Panc1 (cell line): ENCODE data around the gene DCXR. TPM values are rescaled to one million over a fixed set of nuclear protein-coding genes. Genes with fewer than 3 reads are reported as not detected.

ENCODE experiments used
- ATAC-seq: fragments of 200-7000 bp; cut with Tn5 transposase; 2 replicates; pipeline ENCODE4 v1.9.1; 2020; ENCODE audit warnings: mild to moderate bottlenecking, moderate library complexity
- BruUV-seq: library from RNA; stranded (reverse); fragments of 400-500 nt; replicated peaks from 2 replicates; lab custom pipeline; 2021; lab: Mats Ljungman, UMichigan
- CTCF ChIA-PET: fragments of 300-600 bp; sonication (Branson Sonifier 250); formaldehyde crosslinking; loops from one replicate; lab custom pipeline; 2022; ENCODE audit warnings: antibody characterized with exemption; lab: Charles Lee
- POLR2A ChIA-PET: fragments of 300-600 bp; sonication (Branson Sonifier 250); formaldehyde crosslinking; loops from one replicate; lab custom pipeline; 2022; ENCODE audit warnings: antibody characterized with exemption; lab: Charles Lee
- DNase-seq: peaks from one replicate; pipeline ENCODE4 v3.0.0-alpha.2; 2010; ENCODE audit warnings: low read depth, low spot score
- H3K27ac ChIP-seq: 2 replicates; pipeline ENCODE4 v1.5.1; 2011; ENCODE audit warnings: mild to moderate bottlenecking, low read length, inconsistent platforms
- H3K27me3 ChIP-seq: fragments of 200-500 bp; sonication (Bioruptor generic); 2 replicates; pipeline ENCODE4 v1.6.0; 2014; ENCODE audit warnings: low read length, inconsistent platforms; ENCODE audit not compliant: control insufficient read depth, insufficient read depth
- H3K36me3 ChIP-seq: fragments of 200-500 bp; sonication (Bioruptor generic); 2 replicates; pipeline ENCODE4 v1.5.1; 2014; ENCODE audit warnings: inconsistent platforms, mild to moderate bottlenecking, low read length, moderate library complexity; ENCODE audit not compliant: control insufficient read depth, insufficient read depth
- H3K4me1 ChIP-seq: 2 replicates; pipeline ENCODE4 v1.5.1; 2011; ENCODE audit warnings: inconsistent platforms, mild to moderate bottlenecking, low read length, moderate library complexity; ENCODE audit not compliant: control insufficient read depth, insufficient read depth
- H3K4me3 ChIP-seq, 2 experiments: 2 replicates each; pipeline ENCODE4 v1.5.1; 2011 to 2012; ENCODE audit warnings: low read depth in 2 of 2, low read length in 2 of 2, mild to moderate bottlenecking in 2 of 2, inconsistent platforms in 1 of 2, moderate library complexity in 1 of 2
- H3K9me3 ChIP-seq: fragments of 200-500 bp; sonication (Bioruptor generic); 2 replicates; pipeline ENCODE4 v1.5.1; 2014; ENCODE audit warnings: low read depth, mild to moderate bottlenecking, inconsistent platforms, low read length, moderate library complexity; ENCODE audit not compliant: control insufficient read depth, insufficient read depth
- POLR2AphosphoS5 ChIP-seq: IDR thresholded peaks from 2 replicates; pipeline ENCODE4 v1.6.1; 2012; ENCODE audit warnings: mild to moderate bottlenecking, low read depth, low read length, moderate library complexity
- SIN3A ChIP-seq: IDR thresholded peaks from 2 replicates; pipeline ENCODE4 v1.6.1; 2012; ENCODE audit warnings: low read depth, mild to moderate bottlenecking, low read length, moderate library complexity, borderline replicate concordance; ENCODE audit not compliant: insufficient read depth
- TCF7L2 ChIP-seq: IDR thresholded peaks from 2 replicates; pipeline ENCODE4 v1.6.1; 2011; ENCODE audit warnings: mild to moderate bottlenecking, low read depth, low read length, inconsistent platforms
- in situ Hi-C: cut with HindIII; loops from 2 replicates; pipeline ENCODE4 v1.10.0; 2016; ENCODE audit warnings: low sequenced_read_pairs, low pct_unique_long_range_greater_than_20kb
- intact Hi-C: fragments of 100-400 bp; cut with micrococcal nuclease; formaldehyde crosslinking; loops from one replicate; pipeline ENCODE4 v1.10.0; 2022; ENCODE audit not compliant: unreplicated experiment
- total RNA-seq: library from RNA; stranded (reverse); gene quantifications from one replicate; pipeline ENCODE4 v1.2.1, GENCODE V29; 2021; ENCODE audit not compliant: unreplicated experiment
- TF ChIP-seq, protein P1 (sequence below): fragments of 450-650 bp; IDR thresholded peaks from 2 replicates; pipeline ENCODE4 v1.5.1; 2017; ENCODE audit warnings: mild to moderate bottlenecking
- TF ChIP-seq, protein P2 (sequence below), 2 experiments: IDR thresholded peaks; 2 replicates each; pipeline ENCODE4 v1.6.1; 2011 to 2012; ENCODE audit warnings: low read depth in 2 of 2, control low read depth in 1 of 2, low read length in 1 of 2, mild to moderate bottlenecking in 1 of 2, moderate library complexity in 1 of 2; ENCODE audit not compliant: insufficient read depth in 1 of 2

Gene DCXR
- total RNA-seq, 1 experiment from 2014 or later = 128 TPM

DNA sequence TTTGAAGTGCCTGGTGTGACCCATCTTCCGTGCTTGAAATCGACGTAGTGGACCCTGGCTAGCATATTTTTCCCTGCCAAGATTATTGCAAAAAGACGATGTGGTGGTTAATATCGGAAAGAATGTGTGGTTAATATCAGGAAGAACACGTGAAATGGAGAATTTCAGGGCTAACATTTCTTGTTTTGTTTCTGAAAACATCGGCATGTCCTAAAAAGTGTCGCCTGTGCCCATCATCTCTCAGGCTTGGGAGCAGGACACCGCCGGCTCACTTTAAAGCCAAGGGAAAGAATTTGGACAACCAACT is 345 bp upstream of the DCXR start:
- H3K4me3 ChIP-seq = peak overlapping the region; percentile 58 to 79
- intact Hi-C loops = no loop called here
- no peak for DNase-seq
- ATAC-seq = no peak
- TF ChIP-seq POLR2AphosphoS5 (no peak), TCF7L2 (peak; percentile 95)
- BruUV-seq = no TSS peak
- CTCF ChIA-PET = interaction anchor here (0.7 to 1.1 kb wide), 5 partner anchors 15 to 78 kb away, joined by 3 to 7 read pairs (median 5); partner anchors contain the start of genes CENPX and LRRC45
- in situ Hi-C loops = no loop called here
- H3K9me3 ChIP-seq = no peaks in the 10 kb centered on the region
- no peaks in the 10 kb centered on the region; the same call in 1 of the 2 replicates for H3K36me3 ChIP-seq
- H3K4me1 ChIP-seq = peaks cover 12% of the 10 kb centered on the region; the same call in 1 of the 2 replicates
- POLR2A ChIA-PET = interaction anchor here (0.6 kb wide), 1 partner anchor 33 kb away, joined by 3 read pairs; no protein-coding TSS in a partner anchor
- H3K27me3 ChIP-seq = no peaks in the 10 kb centered on the region
- H3K27ac ChIP-seq = peak overlapping the region; percentile 54; the same call in 1 of the 2 replicates

DNA sequence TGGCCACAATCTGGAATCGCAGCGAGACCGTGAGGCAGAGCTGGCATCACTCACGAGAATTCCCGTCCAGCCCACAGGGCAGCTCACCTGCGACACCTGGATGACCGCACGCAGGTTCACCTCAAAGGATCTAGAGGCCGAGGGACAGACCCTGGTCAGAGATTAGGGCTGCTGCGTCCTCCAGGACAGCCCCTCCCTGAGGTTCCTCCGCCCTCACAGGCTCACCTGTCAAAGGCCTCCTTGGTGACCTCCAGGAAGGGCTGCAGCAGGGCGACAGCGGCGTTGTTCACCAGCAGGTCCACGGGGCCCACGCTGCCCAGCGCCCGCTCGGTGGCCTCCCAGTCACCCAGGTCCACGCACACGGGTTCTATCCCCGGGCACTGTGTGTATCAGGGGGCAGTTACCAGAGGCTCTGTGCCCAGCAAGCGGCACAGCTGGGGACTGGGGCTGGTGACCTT is 834 bp downstream of the DCXR start:
- no peaks in the 10 kb centered on the region for H3K27me3 ChIP-seq
- peak overlapping the region; percentile 83 for H3K27ac ChIP-seq
- peaks cover 2% of the 10 kb centered on the region; the same call in 1 of the 2 replicates for H3K36me3 ChIP-seq
- intact Hi-C loops = no loop called here
- BruUV-seq = no TSS peak
- in situ Hi-C loops = no loop called here
- peaks cover 19% of the 10 kb centered on the region for H3K4me1 ChIP-seq
- CTCF ChIA-PET = no interaction called here
- TF ChIP-seq SIN3A = no peak
- TF ChIP-seq, protein P1, sequence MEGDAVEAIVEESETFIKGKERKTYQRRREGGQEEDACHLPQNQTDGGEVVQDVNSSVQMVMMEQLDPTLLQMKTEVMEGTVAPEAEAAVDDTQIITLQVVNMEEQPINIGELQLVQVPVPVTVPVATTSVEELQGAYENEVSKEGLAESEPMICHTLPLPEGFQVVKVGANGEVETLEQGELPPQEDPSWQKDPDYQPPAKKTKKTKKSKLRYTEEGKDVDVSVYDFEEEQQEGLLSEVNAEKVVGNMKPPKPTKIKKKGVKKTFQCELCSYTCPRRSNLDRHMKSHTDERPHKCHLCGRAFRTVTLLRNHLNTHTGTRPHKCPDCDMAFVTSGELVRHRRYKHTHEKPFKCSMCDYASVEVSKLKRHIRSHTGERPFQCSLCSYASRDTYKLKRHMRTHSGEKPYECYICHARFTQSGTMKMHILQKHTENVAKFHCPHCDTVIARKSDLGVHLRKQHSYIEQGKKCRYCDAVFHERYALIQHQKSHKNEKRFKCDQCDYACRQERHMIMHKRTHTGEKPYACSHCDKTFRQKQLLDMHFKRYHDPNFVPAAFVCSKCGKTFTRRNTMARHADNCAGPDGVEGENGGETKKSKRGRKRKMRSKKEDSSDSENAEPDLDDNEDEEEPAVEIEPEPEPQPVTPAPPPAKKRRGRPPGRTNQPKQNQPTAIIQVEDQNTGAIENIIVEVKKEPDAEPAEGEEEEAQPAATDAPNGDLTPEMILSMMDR = no peak
- no peak for TF ChIP-seq POLR2AphosphoS5
- TF ChIP-seq, protein P2, sequence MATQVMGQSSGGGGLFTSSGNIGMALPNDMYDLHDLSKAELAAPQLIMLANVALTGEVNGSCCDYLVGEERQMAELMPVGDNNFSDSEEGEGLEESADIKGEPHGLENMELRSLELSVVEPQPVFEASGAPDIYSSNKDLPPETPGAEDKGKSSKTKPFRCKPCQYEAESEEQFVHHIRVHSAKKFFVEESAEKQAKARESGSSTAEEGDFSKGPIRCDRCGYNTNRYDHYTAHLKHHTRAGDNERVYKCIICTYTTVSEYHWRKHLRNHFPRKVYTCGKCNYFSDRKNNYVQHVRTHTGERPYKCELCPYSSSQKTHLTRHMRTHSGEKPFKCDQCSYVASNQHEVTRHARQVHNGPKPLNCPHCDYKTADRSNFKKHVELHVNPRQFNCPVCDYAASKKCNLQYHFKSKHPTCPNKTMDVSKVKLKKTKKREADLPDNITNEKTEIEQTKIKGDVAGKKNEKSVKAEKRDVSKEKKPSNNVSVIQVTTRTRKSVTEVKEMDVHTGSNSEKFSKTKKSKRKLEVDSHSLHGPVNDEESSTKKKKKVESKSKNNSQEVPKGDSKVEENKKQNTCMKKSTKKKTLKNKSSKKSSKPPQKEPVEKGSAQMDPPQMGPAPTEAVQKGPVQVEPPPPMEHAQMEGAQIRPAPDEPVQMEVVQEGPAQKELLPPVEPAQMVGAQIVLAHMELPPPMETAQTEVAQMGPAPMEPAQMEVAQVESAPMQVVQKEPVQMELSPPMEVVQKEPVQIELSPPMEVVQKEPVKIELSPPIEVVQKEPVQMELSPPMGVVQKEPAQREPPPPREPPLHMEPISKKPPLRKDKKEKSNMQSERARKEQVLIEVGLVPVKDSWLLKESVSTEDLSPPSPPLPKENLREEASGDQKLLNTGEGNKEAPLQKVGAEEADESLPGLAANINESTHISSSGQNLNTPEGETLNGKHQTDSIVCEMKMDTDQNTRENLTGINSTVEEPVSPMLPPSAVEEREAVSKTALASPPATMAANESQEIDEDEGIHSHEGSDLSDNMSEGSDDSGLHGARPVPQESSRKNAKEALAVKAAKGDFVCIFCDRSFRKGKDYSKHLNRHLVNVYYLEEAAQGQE (IDR thresholded peaks at IDR 0.05; ENCODE audit: insufficient read depth in 1 of 2, low read depth in 2 of 2, low read length in 1 of 2) = no peak
- no peak for TF ChIP-seq TCF7L2
- POLR2A ChIA-PET = interaction anchor here (0.5 kb wide), 1 partner anchor 18 kb away, joined by 3 read pairs; no protein-coding TSS in a partner anchor
- no peaks in the 10 kb centered on the region for H3K9me3 ChIP-seq
- no peak for ATAC-seq
- no peak for DNase-seq
- peak overlapping the region; percentile 58 to 79 for H3K4me3 ChIP-seq
